Aorta (tissue), 5 donors: ENCODE data around the gene SBNO2. TPM values are rescaled to one million over a fixed set of nuclear protein-coding genes. Genes with fewer than 3 reads are reported as not detected.
"Not testable (repeated sequence)": the region's sequence is repeated elsewhere in the genome, so short reads cannot be mapped to it uniquely, and the experiment has no call there.

Experiments used
- ATAC-seq: fragments of 200-7000 bp; cut with Tn5 transposase; one replicate; pipeline ENCODE4 v1.9.1; 2022; ENCODE audit warnings: moderate library complexity; ENCODE audit not compliant: low FRiP score
- DNase-seq, 2 donors: peaks; one replicate each; pipeline ENCODE4 v3.0.0-alpha.2; 2020
- H3K27ac ChIP-seq, 2 donors: one replicate each; pipeline ENCODE4 v1.5.1; 2013; ENCODE audit warnings: low read length in 2 of 2, mild to moderate bottlenecking in 2 of 2, moderate library complexity in 2 of 2, control low read depth in 1 of 2, inconsistent platforms in 1 of 2, low read depth in 1 of 2
- H3K27me3 ChIP-seq, 2 donors: one replicate each; pipeline ENCODE4 v1.6.1; 2013; ENCODE audit warnings: control low read depth in 1 of 2, low read length in 1 of 2, mild to moderate bottlenecking in 1 of 2, moderate library complexity in 1 of 2; ENCODE audit not compliant: insufficient read depth in 2 of 2, control insufficient read depth in 1 of 2
- H3K36me3 ChIP-seq, 2 donors: one replicate each; pipeline ENCODE4 v1.6.1; 2013; ENCODE audit warnings: control low read depth in 1 of 2, low read length in 1 of 2, mild to moderate bottlenecking in 1 of 2; ENCODE audit not compliant: insufficient read depth in 2 of 2, control insufficient read depth in 1 of 2
- H3K4me1 ChIP-seq, 2 donors: one replicate each; pipeline ENCODE4 v1.6.1; 2013; ENCODE audit warnings: low read length in 2 of 2, control low read depth in 1 of 2, mild to moderate bottlenecking in 1 of 2, moderate library complexity in 1 of 2; ENCODE audit not compliant: insufficient read depth in 2 of 2, control insufficient read depth in 1 of 2
- H3K4me3 ChIP-seq, 2 donors: one replicate each; pipeline ENCODE4 v1.5.1; 2013; ENCODE audit warnings: low read length in 2 of 2, control low read depth in 1 of 2, mild to moderate bottlenecking in 1 of 2
- H3K9me3 ChIP-seq: one replicate; pipeline ENCODE4 v1.6.1; 2013; ENCODE audit warnings: mild to moderate bottlenecking, low read length; ENCODE audit not compliant: control insufficient read depth
- WGBS, 2 donors: extraction: QIAGEN DNeasy Blood & Tissue Kit; methylation state at CpG; one replicate each; pipeline ENCODE4 v1.1.7; 2013; 5-methylcytosine and 5-hydroxymethylcytosine counted together
- intact Hi-C, 2 donors: fragments of 100-400 bp; cut with DNase I; formaldehyde crosslinking; loops; one replicate each; pipeline versions ENCODE4 v1.14.2 to v1.15.0; 2022
- polyA plus RNA-seq, 2 donors: library from polyadenylated mRNA; stranded (reverse); fragments of 200-250 nt; gene quantifications; one replicate each; pipeline ENCODE4 v1.2.3, GENCODE V29; 2013
- total RNA-seq, 2 donors: library from RNA; stranded (reverse); fragmentation: NEBNext Ultra II Directional; extraction: Animal tissue kit (Norgen Biotek cat#: 25700); gene quantifications; one replicate each; pipeline ENCODE4 v1.2.1, GENCODE V29; 2021
- donor health status: healthy with polysubstance abuse.
- donor health status: Bipolar disorder and iron deficiency.
- donor health status: DM: no; HTN: no; CAD: no.
- donor health status: DM: no; HTN: no; CAD: no.
- donor health status: DM: yes; HTN: yes; CAD: no.

The SBNO2 gene
- total and polyA plus RNA-seq, 4 donors: 11.0 to 165 (median 75.2) TPM

- 91 to 92% methylated on average over 45 to 50 of the region's 50 CpGs for WGBS, 2 donors
- Histone ChIP-seq H3K4me3 (no peak overlapping the region), H3K27ac (no peak overlapping the region), H3K36me3 (peaks cover 0 to 6% of the 10 kb centered on the region in 2 donors), H3K27me3 (no peaks in the 10 kb centered on the region), H3K9me3 (no peaks in the 10 kb centered on the region), H3K4me1 (no peaks in the 10 kb centered on the region)
- intact Hi-C loops: no loop called here
- ATAC-seq (no peak), DNase-seq (no peak)
Observed at GRCh38 chr19:1119475-1120217, 54.4 kb downstream of the SBNO2 start.

GRCh38 chr19:1118999-1119398 lies 55.1 kb downstream of the SBNO2 start:
- H3K27me3 ChIP-seq: no peaks in the 10 kb centered on the region
- H3K36me3 ChIP-seq: peaks cover 0 to 6% of the 10 kb centered on the region in 2 donors
- no peak overlapping the region for H3K4me3 ChIP-seq
- no peaks in the 10 kb centered on the region for H3K4me1 ChIP-seq
- no peak overlapping the region for H3K27ac ChIP-seq
- 94 to 95% methylated on average over 34 of the region's 34 CpGs for WGBS, 2 donors
- no peak for DNase-seq
- no peaks in the 10 kb centered on the region for H3K9me3 ChIP-seq
- ATAC-seq: no peak
- intact Hi-C loops: no loop called here

- Histone ChIP-seq H3K27ac (no peak overlapping the region), H3K36me3 (peaks cover 0 to 6% of the 10 kb centered on the region in 2 donors), H3K9me3 (no peaks in the 10 kb centered on the region), H3K4me1 (no peaks in the 10 kb centered on the region), H3K27me3 (no peaks in the 10 kb centered on the region), H3K4me3 (no peak overlapping the region)
- ATAC-seq (no peak), DNase-seq (no peak)
- intact Hi-C loops: no loop called here
- 93% methylated on average over 16 of the region's 16 CpGs for WGBS, 2 donors
Observed at GRCh38 chr19:1117654-1118053, 56.4 kb downstream of the SBNO2 start.

GRCh38 chr19:1116726-1117581 lies 57.1 kb downstream of the SBNO2 start:
- H3K27ac ChIP-seq: no peak overlapping the region
- H3K4me1 ChIP-seq: no peaks in the 10 kb centered on the region
- 91 to 92% methylated on average over 50 to 52 of the region's 52 CpGs for WGBS, 2 donors
- ATAC-seq (no peak), DNase-seq (no peak)
- H3K27me3 ChIP-seq: no peaks in the 10 kb centered on the region
- no peak overlapping the region for H3K4me3 ChIP-seq
- intact Hi-C loops: no loop called here
- peaks cover 0 to 6% of the 10 kb centered on the region in 2 donors for H3K36me3 ChIP-seq
- H3K9me3 ChIP-seq: no peaks in the 10 kb centered on the region

GRCh38 chr19:1115646-1116420 lies 58.2 kb downstream of the SBNO2 start:
- intact Hi-C loops: no loop called here
- Histone ChIP-seq H3K27me3 (no peaks in the 10 kb centered on the region), H3K27ac (no peak overlapping the region), H3K9me3 (no peaks in the 10 kb centered on the region), H3K4me3 (no peak overlapping the region), H3K4me1 (no peaks in the 10 kb centered on the region), H3K36me3 (peaks cover 0 to 6% of the 10 kb centered on the region in 2 donors)
- 89 to 91% methylated on average over 32 to 35 of the region's 35 CpGs for WGBS, 2 donors
- DNase-seq (no peak), ATAC-seq (no peak)

- not testable (repeated sequence) for H3K27me3 ChIP-seq
- WGBS, 2 donors: 94% methylated on average over 9 of the region's 9 CpGs
Observed at GRCh38 chr19:1114728-1115127, 59.3 kb downstream of the SBNO2 start.

GRCh38 chr19:1113986-1114483 lies 60.0 kb downstream of the SBNO2 start:
- ATAC-seq (no peak), DNase-seq (no peak)
- WGBS, 2 donors: 91% methylated on average over 25 of the region's 25 CpGs
- H3K27ac ChIP-seq: peak overlapping the region in 1 of 2 donors; percentile 13
- H3K36me3 ChIP-seq: peaks cover 0 to 6% of the 10 kb centered on the region in 2 donors
- H3K4me3 ChIP-seq: no peak overlapping the region
- no peaks in the 10 kb centered on the region for H3K4me1 ChIP-seq
- intact Hi-C loops: loop anchor here (5.0 kb wide), 2 partner anchors 58 to 78 kb away; partner anchors contain the start of gene SBNO2 (in 1 of the 2)
- H3K27me3 ChIP-seq: no peaks in the 10 kb centered on the region
- no peaks in the 10 kb centered on the region for H3K9me3 ChIP-seq

More at GRCh38 chr19:1114728-1115127, 59.3 kb downstream of the SBNO2 start:
- not testable (repeated sequence) for DNase-seq, ATAC-seq, H3K9me3 ChIP-seq, H3K27ac ChIP-seq, H3K4me1 ChIP-seq, H3K4me3 ChIP-seq, H3K36me3 ChIP-seq
- intact Hi-C loops: loop anchor here (5.0 kb wide), 2 partner anchors 58 to 78 kb away; partner anchors contain the start of gene SBNO2 (in 1 of the 2)
